ENCODE results near the gene PTH. TPM values are rescaled to one million over a fixed set of nuclear protein-coding genes. Genes with fewer than 3 reads are reported as not detected.

Gene PTH
- total RNA-seq: not detected in 2 replicates

GRCh38 chr11:13495929-13496328 lies at the start of gene PTH:
TSS of gene PTH (minus strand) at chr11:13495997. CDS start at chr11:13492855, 3,142 bp downstream.

GRCh38 chr11:13462901-13463778 lies 32.7 kb downstream of the PTH start, which contains the start of gene BTBD10:
TSS of gene BTBD10 (minus strand) at chr11:13463222. CDS start at chr11:13445124, 18,098 bp downstream.

Other genes with a start within 250 kb of the PTH start
- 14.9 and 16.9 TPM in 2 replicates for gene BMAL1, start 218.2 kb downstream of the PTH start, total RNA-seq
- 15.5 and 21.6 TPM in 2 replicates for gene BTBD10, start 32.8 kb downstream of the PTH start, total RNA-seq
- gene FAR1, start 172.7 kb upstream of the PTH start, total RNA-seq: 16.9 and 26.5 TPM in 2 replicates

Measured in pericardium fibroblast (primary cell).